GM13976 (cell line): ENCODE results near the gene ATG14.

ENCODE experiments used
- DNase-seq: peaks from one replicate; pipeline ENCODE4 v3.0.0; 2012; ENCODE audit warnings: low spot score
- in situ Hi-C: fragments of 300-500 bp; cut with MboI; formaldehyde crosslinking; loops from one replicate; pipeline ENCODE4 v1.12.0; 2022; ENCODE audit warnings: low sequenced_read_pairs, mixed read lengths, inconsistent platforms; ENCODE audit not compliant: unreplicated experiment
- TF ChIP-seq, protein P1 (sequence below): IDR thresholded peaks from 2 replicates; pipeline ENCODE4 v1.5.1; 2012; ENCODE audit warnings: borderline replicate concordance, mild to moderate bottlenecking; ENCODE audit not compliant: insufficient read depth; ENCODE audit errors: extremely low read depth, missing control alignments, control extremely low read depth

Gene ATG14

DNA sequence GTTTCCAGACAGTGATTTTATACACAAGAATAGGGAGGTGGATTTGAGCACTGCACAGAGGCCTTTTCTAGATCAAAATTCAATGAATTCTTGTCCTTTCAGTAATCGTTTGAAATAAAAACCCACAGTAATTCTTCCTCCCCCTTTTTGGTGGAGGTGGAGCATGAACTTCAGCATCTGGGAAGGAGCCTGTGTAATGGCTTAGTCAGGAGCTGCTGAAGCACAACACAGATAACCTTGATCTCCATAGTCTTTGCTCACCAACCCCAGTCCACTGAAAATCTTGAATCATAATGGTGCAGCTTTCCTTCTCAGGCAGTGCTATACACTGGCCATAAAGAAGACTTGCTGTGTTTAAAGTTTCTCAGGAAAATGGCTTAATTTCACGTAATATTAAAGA, 35.2 kb upstream of the ATG14 start:
- in situ Hi-C loops = loop anchor here (25.0 kb wide), 1 partner anchor 265 kb away; no protein-coding TSS in a partner anchor

DNA sequence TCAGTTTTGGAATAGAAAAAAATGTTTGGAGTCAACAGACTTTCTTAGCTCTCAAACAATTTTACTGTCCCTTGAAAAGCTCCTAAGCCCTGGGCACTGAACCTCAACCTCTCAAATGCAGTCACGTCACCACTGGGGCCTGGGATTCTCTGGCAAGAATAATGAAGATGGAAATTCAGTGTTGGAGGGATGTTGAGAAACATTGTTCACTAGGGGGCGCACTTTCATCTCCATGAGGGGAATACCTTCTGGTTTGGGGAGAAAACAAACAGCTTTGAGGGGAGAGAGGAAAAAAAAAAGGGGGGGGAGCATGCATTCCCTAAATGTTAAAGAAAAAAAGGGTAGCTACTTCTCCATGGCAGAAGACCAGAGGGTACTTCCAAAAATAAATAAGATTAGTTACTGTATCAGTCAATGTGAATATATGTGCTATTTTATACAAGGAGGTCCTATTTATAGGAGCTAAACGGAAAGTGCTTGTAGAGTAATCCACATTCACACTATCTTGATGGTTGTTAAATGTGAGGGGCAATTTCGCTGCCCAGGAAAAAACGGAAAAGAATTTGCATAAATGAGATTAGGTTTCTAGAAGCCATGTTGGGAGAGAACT, 34.6 kb upstream of the ATG14 start:
- TF ChIP-seq, protein P1, sequence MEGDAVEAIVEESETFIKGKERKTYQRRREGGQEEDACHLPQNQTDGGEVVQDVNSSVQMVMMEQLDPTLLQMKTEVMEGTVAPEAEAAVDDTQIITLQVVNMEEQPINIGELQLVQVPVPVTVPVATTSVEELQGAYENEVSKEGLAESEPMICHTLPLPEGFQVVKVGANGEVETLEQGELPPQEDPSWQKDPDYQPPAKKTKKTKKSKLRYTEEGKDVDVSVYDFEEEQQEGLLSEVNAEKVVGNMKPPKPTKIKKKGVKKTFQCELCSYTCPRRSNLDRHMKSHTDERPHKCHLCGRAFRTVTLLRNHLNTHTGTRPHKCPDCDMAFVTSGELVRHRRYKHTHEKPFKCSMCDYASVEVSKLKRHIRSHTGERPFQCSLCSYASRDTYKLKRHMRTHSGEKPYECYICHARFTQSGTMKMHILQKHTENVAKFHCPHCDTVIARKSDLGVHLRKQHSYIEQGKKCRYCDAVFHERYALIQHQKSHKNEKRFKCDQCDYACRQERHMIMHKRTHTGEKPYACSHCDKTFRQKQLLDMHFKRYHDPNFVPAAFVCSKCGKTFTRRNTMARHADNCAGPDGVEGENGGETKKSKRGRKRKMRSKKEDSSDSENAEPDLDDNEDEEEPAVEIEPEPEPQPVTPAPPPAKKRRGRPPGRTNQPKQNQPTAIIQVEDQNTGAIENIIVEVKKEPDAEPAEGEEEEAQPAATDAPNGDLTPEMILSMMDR = peak; percentile 62
- DNase-seq = peak; percentile 67
- in situ Hi-C loops = loop anchor here (25.0 kb wide), 1 partner anchor 266 kb away; no protein-coding TSS in a partner anchor

More for the DNA sequence above, 35.2 kb upstream of the ATG14 start:
- TF ChIP-seq, protein P1 = no peak
- DNase-seq = no peak

DNA sequence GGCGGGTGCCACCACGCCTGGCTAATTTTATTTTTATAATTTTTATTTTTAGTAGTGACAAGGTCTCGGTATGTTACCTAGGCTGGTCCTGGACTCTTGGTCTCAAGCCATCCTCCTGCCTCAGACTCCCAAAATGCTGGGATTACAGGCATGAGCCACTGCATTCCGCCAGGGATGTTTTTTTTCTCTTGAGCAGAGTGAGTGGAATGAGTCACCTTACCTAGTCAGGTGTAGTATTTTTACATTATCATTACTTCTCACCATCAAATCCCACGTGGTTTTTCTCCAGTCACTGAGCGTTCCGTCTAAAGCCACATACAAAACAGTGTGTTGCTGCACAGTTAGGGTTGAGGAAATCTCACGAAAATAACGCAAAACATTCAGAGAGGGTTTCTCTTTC, 29.7 kb upstream of the ATG14 start:
- TF ChIP-seq, protein P1 = no peak
- no peak for DNase-seq
- in situ Hi-C loops = loop anchor here (25.0 kb wide), 1 partner anchor 271 kb away; no protein-coding TSS in a partner anchor

DNA sequence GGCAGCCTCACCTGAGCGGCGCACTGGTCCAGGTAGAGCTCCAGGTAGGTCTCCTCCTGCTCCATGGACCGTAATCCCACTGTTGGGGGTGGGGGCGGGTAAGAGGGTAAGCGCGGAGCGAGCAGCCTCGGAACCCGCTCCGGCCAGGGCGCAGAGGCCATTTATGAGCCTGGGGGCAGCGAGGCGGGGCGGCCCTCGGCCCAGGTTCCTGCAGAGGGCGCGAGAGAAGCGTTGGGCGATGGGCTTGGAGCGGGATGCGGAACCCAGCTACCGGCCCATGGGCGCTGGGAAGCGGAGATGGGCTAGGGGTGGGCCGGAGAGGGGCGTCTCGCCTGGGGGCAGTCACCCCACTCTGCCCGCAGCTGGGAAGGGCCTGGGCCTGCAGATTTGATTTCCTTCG, 28.8 kb upstream of the ATG14 start, which contains the start of gene TBPL2:
Gene TBPL2, minus strand, starts transcription at position 232 of the 400 bp plus-strand sequence. Its CDS starts 167 bp downstream, at position 65.
- TF ChIP-seq, protein P1 = no peak
- no peak for DNase-seq
- in situ Hi-C loops = loop anchor here (25.0 kb wide), 1 partner anchor 272 kb away; no protein-coding TSS in a partner anchor

DNA sequence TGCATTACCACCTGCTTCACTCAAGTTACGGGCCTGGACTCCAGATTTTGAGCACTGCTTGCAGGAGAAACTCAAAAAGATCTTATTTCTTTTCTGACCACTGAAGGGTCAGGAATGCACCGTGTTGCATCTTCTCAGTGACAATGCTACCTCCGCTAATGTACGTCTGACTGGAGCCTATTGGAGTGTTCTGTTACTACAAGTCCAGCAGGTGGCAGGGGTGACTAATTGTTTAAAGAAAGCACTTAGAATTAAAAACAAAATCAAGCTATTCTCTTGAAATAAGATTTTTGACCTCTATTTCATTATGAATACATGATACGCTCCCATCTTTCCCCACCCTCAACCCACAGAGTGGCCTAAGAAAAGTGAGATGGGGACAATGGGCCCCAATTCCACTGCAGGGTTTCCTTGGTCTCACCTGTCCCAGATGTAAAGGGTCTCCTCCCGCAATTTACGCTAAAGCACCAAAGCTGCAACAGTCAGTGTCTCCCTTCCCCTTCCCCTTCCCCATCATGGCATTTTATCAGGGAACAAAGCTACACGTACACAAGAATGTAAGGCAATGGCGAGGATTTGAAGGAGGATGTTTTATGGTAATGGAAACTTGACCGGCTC, 26.5 kb upstream of the ATG14 start:
- peak; percentile 36 for DNase-seq
- in situ Hi-C loops = loop anchor here (25.0 kb wide), 1 partner anchor 274 kb away; no protein-coding TSS in a partner anchor
- TF ChIP-seq, protein P1 = peak; percentile 32

DNA sequence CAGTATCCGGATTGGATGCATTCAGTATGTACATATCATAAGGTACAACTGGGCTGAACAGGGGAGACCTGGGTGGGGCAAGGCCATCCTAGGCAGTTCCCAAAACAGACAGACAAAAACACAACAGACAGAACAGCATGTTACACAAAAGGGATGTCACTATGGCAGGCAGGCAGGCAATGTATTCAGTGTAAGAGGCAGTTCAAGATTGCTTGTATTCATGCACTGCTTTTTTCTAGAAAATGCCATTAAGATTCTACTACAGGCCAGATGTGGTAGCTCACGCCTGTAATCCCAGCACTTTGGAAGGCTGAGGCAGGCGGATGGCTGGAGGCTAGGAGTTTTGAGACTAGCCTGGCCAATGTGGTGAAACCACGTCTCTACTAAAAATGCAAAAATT, 25.3 kb upstream of the ATG14 start:
- DNase-seq = no peak
- TF ChIP-seq, protein P1 = no peak
- in situ Hi-C loops = loop anchor here (25.0 kb wide), 1 partner anchor 275 kb away; no protein-coding TSS in a partner anchor
